Fibroblast of villous mesenchyme (primary cell): ENCODE measurements around the gene ARHGEF39. TPM values are rescaled to one million over a fixed set of nuclear protein-coding genes. Genes with fewer than 3 reads are reported as not detected.
A peak's percentile ranks its signal among the peaks of the same experiment; 100 is the strongest.

ENCODE experiments used
- DNase-seq: peaks from one replicate; pipeline ENCODE4 v3.0.0-alpha.2; 2010; ENCODE audit warnings: low read depth
- H3K4me3 ChIP-seq: 2 replicates; pipeline ENCODE4 v1.5.1; 2011; ENCODE audit warnings: low read depth, mild to moderate bottlenecking, low read length
- CTCF ChIP-seq: IDR thresholded peaks from 2 replicates; pipeline ENCODE4 v1.5.1; 2012; ENCODE audit warnings: low read depth, mild to moderate bottlenecking, low read length; ENCODE audit not compliant: insufficient read depth
- total RNA-seq: library from RNA; depleted of rRNA; stranded (reverse); fragments of >200 nt; gene quantifications from 2 replicates; pipeline ENCODE4 v1.2.3, GENCODE V29; 2012

The ARHGEF39 gene
- total RNA-seq, 1 donor, result 3.0 TPM

- TF ChIP-seq CTCF, result no peak
- no peak for DNase-seq
These were observed 17.7 kb upstream of the ARHGEF39 start for GRCh38 chr9:35682520-35683315.

GRCh38 chr9:35682051-35682450 is 17.1 kb upstream of the ARHGEF39 start:
- TF ChIP-seq CTCF, result no peak
- H3K4me3 ChIP-seq, result no peak overlapping the region
- DNase-seq, result no peak

More at GRCh38 chr9:35682520-35683315, 17.7 kb upstream of the ARHGEF39 start:
- H3K4me3 ChIP-seq, result no peak overlapping the region

- no peak overlapping the region for H3K4me3 ChIP-seq
- no peak for TF ChIP-seq CTCF
- no peak for DNase-seq
These were observed 16.5 kb upstream of the ARHGEF39 start for GRCh38 chr9:35681341-35682002.

GRCh38 chr9:35680331-35681105 is 15.5 kb upstream of the ARHGEF39 start:
- H3K4me3 ChIP-seq, result no peak overlapping the region
- no peak for TF ChIP-seq CTCF
- peak; percentile 46 for DNase-seq

GRCh38 chr9:35679766-35680330 is 14.9 kb upstream of the ARHGEF39 start:
- DNase-seq, result no peak
- no peak overlapping the region for H3K4me3 ChIP-seq
- TF ChIP-seq CTCF, result no peak

DNA sequence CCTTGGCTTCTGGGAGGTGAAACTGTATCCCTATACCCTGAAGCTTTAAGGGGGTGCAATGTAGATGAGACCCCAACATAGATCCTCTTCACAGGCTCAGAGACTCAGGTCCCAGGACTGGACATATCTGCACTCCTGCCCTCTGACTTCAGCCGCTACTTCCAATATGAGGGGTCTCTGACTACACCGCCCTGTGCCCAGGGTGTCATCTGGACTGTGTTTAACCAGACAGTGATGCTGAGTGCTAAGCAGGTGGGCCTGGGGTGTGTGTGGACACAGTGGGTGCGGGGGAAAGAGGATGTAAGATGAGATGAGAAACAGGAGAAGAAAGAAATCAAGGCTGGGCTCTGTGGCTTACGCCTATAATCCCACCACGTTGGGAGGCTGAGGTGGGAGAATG is 14.1 kb upstream of the ARHGEF39 start:
- H3K4me3 ChIP-seq, result no peak overlapping the region
- TF ChIP-seq CTCF, result no peak
- DNase-seq, result no peak
